ENCODE data around the gene DERL2. TPM values are rescaled to one million over a fixed set of nuclear protein-coding genes. Genes with fewer than 3 reads are reported as not detected.

Gene DERL2
- total and polyA plus RNA-seq, 2 of the 4 experiments (the other 2 are of a cell fraction): 27.4 to 44.2 TPM

DNA sequence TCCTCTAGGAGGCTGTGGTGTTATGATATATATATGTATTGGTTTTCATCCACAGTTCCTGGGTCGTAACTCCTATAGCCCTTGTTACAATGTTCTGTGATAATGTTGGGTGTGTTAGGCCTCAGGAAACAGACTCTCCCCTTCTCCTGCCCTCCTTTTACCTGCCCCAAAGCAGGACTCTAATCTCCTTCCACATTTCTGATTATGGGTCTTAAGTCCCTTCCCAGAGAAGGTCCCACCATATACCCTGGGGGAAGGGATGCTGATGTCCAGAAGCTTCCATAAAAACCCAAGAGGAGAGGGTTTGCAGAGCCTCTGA is 46.6 kb downstream of the DERL2 start:
- Histone ChIP-seq H3K79me1 (ENCODE audit: low read depth in 1 of 2, low read length in 2 of 2) (peaks cover 28 to 52% of the 10 kb centered on the region in 2 experiments), H3K56ac (ENCODE audit: extremely low read depth, insufficient read depth, low read length) (no peak overlapping the region), H4K8ac (ENCODE audit: low read depth in 2 of 2, low read length in 2 of 2) (peak overlapping the region; percentile 15 to 45), H3K4me1 (ENCODE audit: control insufficient read depth, insufficient read depth, low read length) (peaks cover 7% of the 10 kb centered on the region), H3K4me2 (ENCODE audit: low read depth, low read length) (peak overlapping the region; percentile 93), H4K5ac (ENCODE audit: low read depth, low read length) (peak overlapping the region; percentile 40), H2AK9ac (replicated peaks; ENCODE audit: low read depth, low read length, poor library complexity) (no peak overlapping the region), H3K23ac (ENCODE audit: low read depth, low read length) (peak overlapping the region; percentile 3; the same call in 1 of the 2 replicates), H2BK20ac (ENCODE audit: low read depth, low read length) (no peak overlapping the region), H3K36me3 (ENCODE audit: control insufficient read depth, insufficient read depth, low read length) (peaks cover 34% of the 10 kb centered on the region), H2AFZ (replicated peaks; ENCODE audit: low read length, poor library complexity) (peak overlapping the region; percentile 48), H3K4ac (ENCODE audit: low read depth, low read length) (no peak overlapping the region), H3K4me3 (ENCODE audit: insufficient read depth, low read depth, low read length) (peak overlapping the region; percentile 82), H2BK5ac (ENCODE audit: low read depth, low read length, poor library complexity, severe bottlenecking) (no peak overlapping the region), H4K91ac (ENCODE audit: insufficient read depth, low read depth, low read length) (no peak overlapping the region), H3K9me1 (ENCODE audit: insufficient read depth, low read length) (no peaks in the 10 kb centered on the region), H3K27ac (ENCODE audit: insufficient read depth, low read length) (0 out of 2 replicates have a peak overlapping the region, but pooled peaks have one; percentile 6), H2AK5ac (ENCODE audit: low read depth, low read length) (no peak overlapping the region; the same call in 1 of the 2 replicates), H3K14ac (replicated peaks; ENCODE audit: low read depth, low read length) (no peak overlapping the region), H3K9ac (ENCODE audit: low read depth, low read length) (peak overlapping the region; percentile 48), H3K9me3 (ENCODE audit: control insufficient read depth, insufficient read depth, low read length) (no peaks in the 10 kb centered on the region), H2BK120ac (ENCODE audit: low read depth, low read length) (no peak overlapping the region), H2BK15ac (ENCODE audit: low read depth, low read length) (no peak overlapping the region), H4K20me1 (ENCODE audit: insufficient read depth, low read length) (peaks cover 8% of the 10 kb centered on the region), H3K18ac (ENCODE audit: low read depth, low read length) (no peak overlapping the region), H3K27me3 (ENCODE audit: control insufficient read depth, insufficient read depth, low read length) (no peaks in the 10 kb centered on the region)
- ATAC-seq (ENCODE audit: low read depth) (no peak), DNase-seq (no peak)
- TF ChIP-seq BHLHE40 (IDR thresholded peaks at IDR 0.05; ENCODE audit: low read depth, low read length): no peak
- TF ChIP-seq MAZ (IDR thresholded peaks at IDR 0.05; ENCODE audit: borderline replicate concordance, low read depth, low read length): no peak
- TF ChIP-seq RCOR1 (IDR thresholded peaks at IDR 0.05; ENCODE audit: insufficient replicate concordance, low read length): no peak
- no peak for TF ChIP-seq MAFK (IDR thresholded peaks at IDR 0.05; ENCODE audit: low read depth, low read length)
- TF ChIP-seq FOS (IDR thresholded peaks at IDR 0.05; ENCODE audit: low read depth, low read length): no peak
- TF ChIP-seq, protein P1, sequence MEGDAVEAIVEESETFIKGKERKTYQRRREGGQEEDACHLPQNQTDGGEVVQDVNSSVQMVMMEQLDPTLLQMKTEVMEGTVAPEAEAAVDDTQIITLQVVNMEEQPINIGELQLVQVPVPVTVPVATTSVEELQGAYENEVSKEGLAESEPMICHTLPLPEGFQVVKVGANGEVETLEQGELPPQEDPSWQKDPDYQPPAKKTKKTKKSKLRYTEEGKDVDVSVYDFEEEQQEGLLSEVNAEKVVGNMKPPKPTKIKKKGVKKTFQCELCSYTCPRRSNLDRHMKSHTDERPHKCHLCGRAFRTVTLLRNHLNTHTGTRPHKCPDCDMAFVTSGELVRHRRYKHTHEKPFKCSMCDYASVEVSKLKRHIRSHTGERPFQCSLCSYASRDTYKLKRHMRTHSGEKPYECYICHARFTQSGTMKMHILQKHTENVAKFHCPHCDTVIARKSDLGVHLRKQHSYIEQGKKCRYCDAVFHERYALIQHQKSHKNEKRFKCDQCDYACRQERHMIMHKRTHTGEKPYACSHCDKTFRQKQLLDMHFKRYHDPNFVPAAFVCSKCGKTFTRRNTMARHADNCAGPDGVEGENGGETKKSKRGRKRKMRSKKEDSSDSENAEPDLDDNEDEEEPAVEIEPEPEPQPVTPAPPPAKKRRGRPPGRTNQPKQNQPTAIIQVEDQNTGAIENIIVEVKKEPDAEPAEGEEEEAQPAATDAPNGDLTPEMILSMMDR (conservative IDR thresholded peaks at IDR 0.05; ENCODE audit: low read depth, low read length): no peak
- TF ChIP-seq SMC3 (IDR thresholded peaks at IDR 0.05; ENCODE audit: low read depth, low read length): no peak
- TF ChIP-seq MXI1 (IDR thresholded peaks at IDR 0.05; ENCODE audit: borderline replicate concordance, low read depth, low read length): no peak
- TF ChIP-seq, protein P2, sequence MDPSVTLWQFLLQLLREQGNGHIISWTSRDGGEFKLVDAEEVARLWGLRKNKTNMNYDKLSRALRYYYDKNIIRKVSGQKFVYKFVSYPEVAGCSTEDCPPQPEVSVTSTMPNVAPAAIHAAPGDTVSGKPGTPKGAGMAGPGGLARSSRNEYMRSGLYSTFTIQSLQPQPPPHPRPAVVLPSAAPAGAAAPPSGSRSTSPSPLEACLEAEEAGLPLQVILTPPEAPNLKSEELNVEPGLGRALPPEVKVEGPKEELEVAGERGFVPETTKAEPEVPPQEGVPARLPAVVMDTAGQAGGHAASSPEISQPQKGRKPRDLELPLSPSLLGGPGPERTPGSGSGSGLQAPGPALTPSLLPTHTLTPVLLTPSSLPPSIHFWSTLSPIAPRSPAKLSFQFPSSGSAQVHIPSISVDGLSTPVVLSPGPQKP (IDR thresholded peaks at IDR 0.05; ENCODE audit: borderline replicate concordance, low read depth, low read length): no peak
- TF ChIP-seq CEBPB (IDR thresholded peaks at IDR 0.05; ENCODE audit: low read depth, low read length): no peak
- no peak for TF ChIP-seq RFX5 (IDR thresholded peaks at IDR 0.05; ENCODE audit: low read depth, low read length)
- TF ChIP-seq NFE2L2 (IDR thresholded peaks at IDR 0.05; ENCODE audit: low read depth, low read length): no peak
- TF ChIP-seq RAD21 (IDR thresholded peaks at IDR 0.05; ENCODE audit: low read length): no peak
- TF ChIP-seq, protein P3, sequence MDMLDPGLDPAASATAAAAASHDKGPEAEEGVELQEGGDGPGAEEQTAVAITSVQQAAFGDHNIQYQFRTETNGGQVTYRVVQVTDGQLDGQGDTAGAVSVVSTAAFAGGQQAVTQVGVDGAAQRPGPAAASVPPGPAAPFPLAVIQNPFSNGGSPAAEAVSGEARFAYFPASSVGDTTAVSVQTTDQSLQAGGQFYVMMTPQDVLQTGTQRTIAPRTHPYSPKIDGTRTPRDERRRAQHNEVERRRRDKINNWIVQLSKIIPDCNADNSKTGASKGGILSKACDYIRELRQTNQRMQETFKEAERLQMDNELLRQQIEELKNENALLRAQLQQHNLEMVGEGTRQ (IDR thresholded peaks at IDR 0.05; ENCODE audit: low read depth, low read length): no peak
- no peak for TF ChIP-seq CHD1 (IDR thresholded peaks at IDR 0.05; ENCODE audit: low read depth, low read length)
- no peak for TF ChIP-seq POLR2A (IDR thresholded peaks at IDR 0.05; ENCODE audit: low read depth, low read length)
- POLR2A ChIA-PET (ENCODE audit: unreplicated experiment): interaction anchor here (0.6 kb wide), 1 partner anchor 156 kb away, joined by 3 read pairs; no protein-coding TSS in a partner anchor
- dilution Hi-C loops (cut with HindIII; ENCODE audit: low sequenced_read_pairs, unreplicated experiment) (no loop called here), in situ Hi-C loops (cut with MboI; ENCODE audit: low sequenced_read_pairs) (no loop called here), intact Hi-C loops (cut with micrococcal nuclease) (no loop called here)
- CTCF ChIA-PET: interaction anchor here (0.6 to 1.3 kb wide), 15 partner anchors 9 to 209 kb away, joined by 3 to 10 read pairs (median 3); partner anchors contain the start of gene NUP88
- no CpG with 5 or more reads among the region's 1 CpG for WGBS, 2 experiments (ENCODE audit: extremely low coverage in 2 of 2, insufficient read length in 1 of 2)
- no TSS peak for BruUV-seq (replicated peaks)

All from IMR-90 (cell line).